Gastroesophageal sphincter (tissue), 4 donors: ENCODE results near the gene IZUMO1. TPM values are rescaled to one million over a fixed set of nuclear protein-coding genes. Genes with fewer than 3 reads are reported as not detected.
"Not testable (repeated sequence)": the region's sequence is repeated elsewhere in the genome, so short reads cannot be mapped to it uniquely, and the experiment has no call there.

ENCODE experiments used
- ATAC-seq: fragments of 150-250 bp; one replicate; pipeline ENCODE4 v1.9.1; 2016; ENCODE audit warnings: mild to moderate bottlenecking, moderate library complexity
- H3K27ac ChIP-seq, 4 donors: fragments of 200-600 bp; sonication (generic) in 3 of 4; 1 replicate in 3 of 4; 2 replicates in 1 of 4; pipeline ENCODE4 v1.5.1; 2016 to 2019
- H3K27me3 ChIP-seq: fragments of 200-600 bp; sonication (generic); one replicate; pipeline ENCODE4 v1.5.1; 2019
- H3K36me3 ChIP-seq, 2 donors: fragments of 200-600 bp; sonication (generic); one replicate each; pipeline ENCODE4 v1.5.1; 2019; ENCODE audit warnings: control low read depth in 1 of 2
- H3K4me1 ChIP-seq, 3 donors: fragments of 200-600 bp; sonication (generic); 1 replicate in 2 of 3; 2 replicates in 1 of 3; pipeline ENCODE4 v1.5.1; 2016 to 2019; ENCODE audit warnings: control low read depth in 2 of 3
- H3K4me3 ChIP-seq, 2 donors: fragments of 200-600 bp; sonication (generic); one replicate each; pipeline ENCODE4 v1.5.1; 2019; ENCODE audit warnings: mild to moderate bottlenecking in 1 of 2, moderate library complexity in 1 of 2
- H3K9me3 ChIP-seq, 3 donors: fragments of 200-600 bp; sonication (generic); one replicate each; pipeline ENCODE4 v1.5.1; 2017 to 2019; ENCODE audit warnings: control low read depth in 2 of 3
- EP300 ChIP-seq: sonication (generic); formaldehyde crosslinking; IDR thresholded peaks from one replicate; pipeline ENCODE4 v1.6.1; 2017; ENCODE audit warnings: antibody characterized with exemption, mild to moderate bottlenecking
- POLR2A ChIP-seq, 2 donors: fragments of 450-650 bp; IDR thresholded peaks; one replicate each; pipeline ENCODE4 v1.6.1; 2017; ENCODE audit warnings: antibody characterized with exemption in 2 of 2, mild to moderate bottlenecking in 2 of 2, moderate library complexity in 1 of 2
- POLR2AphosphoS5 ChIP-seq: sonication (generic); formaldehyde crosslinking; IDR thresholded peaks from one replicate; pipeline ENCODE4 v1.6.1; 2017; ENCODE audit warnings: antibody characterized with exemption
- WGBS, 2 donors: methylation state at CpG; one replicate each; pipeline ENCODE4 v1.1.5; 2018; ENCODE audit warnings: low coverage in 1 of 2; 5-methylcytosine and 5-hydroxymethylcytosine counted together
- total RNA-seq, 4 donors: library from RNA; depleted of rRNA; stranded (reverse); fragments of >200 nt; gene quantifications; one replicate each; pipeline ENCODE4 v1.1.0, GENCODE V29; 2016
- TF ChIP-seq, protein P1 (sequence below), 4 experiments: fragments of 200-600 bp in 2 of 4; fragments of 450-650 bp in 2 of 4; sonication (generic) in 1 of 4; IDR thresholded peaks; one replicate each; pipeline ENCODE4 v1.5.1; 2017 to 2019; ENCODE audit warnings: antibody characterized with exemption in 4 of 4, mild to moderate bottlenecking in 2 of 4, moderate library complexity in 2 of 4

IZUMO1 gene
- total RNA-seq, 4 donors from 2014 or later: 0.27 TPM; not detected in 3

GRCh38 chr19:48772503-48772953, 25.8 kb upstream of the IZUMO1 start:
- H3K36me3 ChIP-seq: no peaks in the 10 kb centered on the region
- H3K27ac ChIP-seq: no peak overlapping the region
- H3K4me3 ChIP-seq: no peak overlapping the region
- ATAC-seq: no peak
- H3K9me3 ChIP-seq: no peaks in the 10 kb centered on the region
- TF ChIP-seq POLR2A (IDR thresholded peaks at IDR 0.05) (no peak), EP300 (no peak), POLR2AphosphoS5 (no peak)
- TF ChIP-seq, protein P1, sequence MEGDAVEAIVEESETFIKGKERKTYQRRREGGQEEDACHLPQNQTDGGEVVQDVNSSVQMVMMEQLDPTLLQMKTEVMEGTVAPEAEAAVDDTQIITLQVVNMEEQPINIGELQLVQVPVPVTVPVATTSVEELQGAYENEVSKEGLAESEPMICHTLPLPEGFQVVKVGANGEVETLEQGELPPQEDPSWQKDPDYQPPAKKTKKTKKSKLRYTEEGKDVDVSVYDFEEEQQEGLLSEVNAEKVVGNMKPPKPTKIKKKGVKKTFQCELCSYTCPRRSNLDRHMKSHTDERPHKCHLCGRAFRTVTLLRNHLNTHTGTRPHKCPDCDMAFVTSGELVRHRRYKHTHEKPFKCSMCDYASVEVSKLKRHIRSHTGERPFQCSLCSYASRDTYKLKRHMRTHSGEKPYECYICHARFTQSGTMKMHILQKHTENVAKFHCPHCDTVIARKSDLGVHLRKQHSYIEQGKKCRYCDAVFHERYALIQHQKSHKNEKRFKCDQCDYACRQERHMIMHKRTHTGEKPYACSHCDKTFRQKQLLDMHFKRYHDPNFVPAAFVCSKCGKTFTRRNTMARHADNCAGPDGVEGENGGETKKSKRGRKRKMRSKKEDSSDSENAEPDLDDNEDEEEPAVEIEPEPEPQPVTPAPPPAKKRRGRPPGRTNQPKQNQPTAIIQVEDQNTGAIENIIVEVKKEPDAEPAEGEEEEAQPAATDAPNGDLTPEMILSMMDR (IDR thresholded peaks at IDR 0.05): no peak
- H3K27me3 ChIP-seq: peaks cover 18% of the 10 kb centered on the region
- 73 to 87% methylated on average over 4 to 13 of the region's 13 CpGs for WGBS, 2 donors
- H3K4me1 ChIP-seq: no peaks in the 10 kb centered on the region

DNA sequence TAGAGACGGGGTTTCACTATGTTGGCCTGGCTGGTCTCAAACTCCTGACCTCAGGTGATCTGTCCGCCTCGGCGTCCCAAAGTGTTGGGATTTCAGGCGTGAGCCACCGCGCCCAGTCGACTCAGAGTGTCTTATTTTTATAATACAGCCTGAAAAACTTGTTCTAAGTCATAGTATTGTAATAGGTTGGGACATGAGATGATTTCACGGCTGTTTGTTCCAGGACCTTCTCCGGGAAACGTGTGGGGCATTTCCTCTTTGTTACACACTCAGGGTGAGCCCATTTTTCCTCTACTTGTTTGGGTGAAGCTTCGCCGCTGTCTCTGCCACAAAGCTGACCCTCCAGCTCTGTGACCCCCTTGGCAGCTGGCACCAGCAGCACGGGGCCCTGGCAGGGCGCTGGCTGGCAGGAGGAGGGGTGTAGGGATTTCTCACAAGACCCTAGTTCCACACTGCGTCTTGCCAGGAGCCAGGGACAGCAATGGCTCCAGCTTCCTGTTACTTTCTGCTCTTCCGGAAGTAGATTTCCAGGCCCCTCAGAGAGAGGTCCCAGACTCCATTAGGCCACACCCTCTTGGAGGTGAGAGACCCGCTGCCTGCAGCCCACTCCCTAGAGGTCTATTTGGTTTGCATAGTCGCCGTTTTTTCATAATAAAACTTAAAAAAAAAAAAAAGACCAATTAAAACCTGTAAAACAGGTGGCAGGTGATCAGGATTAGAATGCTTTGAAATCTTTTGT, 24.2 kb upstream of the IZUMO1 start:
- Histone ChIP-seq H3K36me3 (no peaks in the 10 kb centered on the region), H3K27me3 (peaks cover 18% of the 10 kb centered on the region), H3K4me3 (no peak overlapping the region), H3K4me1 (no peaks in the 10 kb centered on the region), H3K27ac (no peak overlapping the region), H3K9me3 (no peaks in the 10 kb centered on the region)
- TF ChIP-seq, protein P1 (IDR thresholded peaks at IDR 0.05): no peak
- TF ChIP-seq POLR2A (IDR thresholded peaks at IDR 0.05) (no peak), POLR2AphosphoS5 (no peak), EP300 (no peak)
- no peak for ATAC-seq
- WGBS, 2 donors: 44 to 79% methylated on average over 4 to 13 of the region's 20 CpGs

- Histone ChIP-seq H3K4me3 (no peak overlapping the region), H3K36me3 (no peaks in the 10 kb centered on the region), H3K27ac (no peak overlapping the region), H3K4me1 (no peaks in the 10 kb centered on the region), H3K27me3 (peaks cover 21% of the 10 kb centered on the region), H3K9me3 (no peaks in the 10 kb centered on the region)
- TF ChIP-seq EP300 (no peak), POLR2A (IDR thresholded peaks at IDR 0.05) (no peak), POLR2AphosphoS5 (no peak)
- TF ChIP-seq, protein P1 (IDR thresholded peaks at IDR 0.05): no peak
- 67 to 74% methylated on average over 3 to 6 of the region's 7 CpGs for WGBS, 2 donors
- ATAC-seq: no peak
These were observed 23.6 kb upstream of the IZUMO1 start for GRCh38 chr19:48770266-48770665.

DNA sequence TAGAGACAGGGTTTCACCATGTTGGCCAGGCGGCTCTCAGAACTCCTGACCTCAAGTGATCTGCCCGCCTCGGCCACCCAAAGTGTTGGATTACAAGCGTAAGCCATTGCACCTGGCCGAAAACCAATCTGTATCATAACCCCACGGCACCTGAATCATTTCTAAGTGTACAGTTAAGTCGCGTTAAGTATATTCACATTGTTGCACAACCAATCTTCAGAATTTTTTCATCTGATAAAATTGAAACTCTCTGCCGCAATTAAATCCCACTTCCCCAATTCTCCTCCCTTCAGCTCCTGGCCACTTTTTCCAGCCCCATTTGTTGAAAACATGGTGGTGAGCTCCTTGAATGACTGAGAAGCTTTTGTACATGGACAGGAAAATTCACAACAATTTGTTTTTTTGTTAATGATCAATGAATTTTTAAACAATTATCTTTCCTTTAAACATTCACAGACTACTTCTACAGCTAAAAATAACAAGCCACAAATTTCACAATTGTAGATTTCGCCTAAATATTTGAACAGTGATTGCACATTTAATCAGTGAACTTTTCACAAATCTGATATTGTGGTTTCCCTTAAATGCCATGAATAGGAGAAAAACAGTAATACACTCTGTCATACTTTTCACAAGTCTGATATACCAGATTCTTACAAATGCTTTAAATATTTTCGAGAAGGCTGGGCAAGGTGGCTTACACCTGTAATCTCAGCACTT, 22.4 kb upstream of the IZUMO1 start:
- ATAC-seq: no peak
- WGBS, 2 donors: 71 to 76% methylated on average over 9 to 11 of the region's 11 CpGs
- Histone ChIP-seq H3K9me3 (no peaks in the 10 kb centered on the region), H3K4me3 (no peak overlapping the region), H3K27me3 (peaks cover 25% of the 10 kb centered on the region), H3K27ac (no peak overlapping the region), H3K4me1 (no peaks in the 10 kb centered on the region), H3K36me3 (no peaks in the 10 kb centered on the region)
- TF ChIP-seq, protein P1 (IDR thresholded peaks at IDR 0.05): no peak
- TF ChIP-seq POLR2AphosphoS5 (no peak), POLR2A (IDR thresholded peaks at IDR 0.05) (no peak), EP300 (no peak)

DNA sequence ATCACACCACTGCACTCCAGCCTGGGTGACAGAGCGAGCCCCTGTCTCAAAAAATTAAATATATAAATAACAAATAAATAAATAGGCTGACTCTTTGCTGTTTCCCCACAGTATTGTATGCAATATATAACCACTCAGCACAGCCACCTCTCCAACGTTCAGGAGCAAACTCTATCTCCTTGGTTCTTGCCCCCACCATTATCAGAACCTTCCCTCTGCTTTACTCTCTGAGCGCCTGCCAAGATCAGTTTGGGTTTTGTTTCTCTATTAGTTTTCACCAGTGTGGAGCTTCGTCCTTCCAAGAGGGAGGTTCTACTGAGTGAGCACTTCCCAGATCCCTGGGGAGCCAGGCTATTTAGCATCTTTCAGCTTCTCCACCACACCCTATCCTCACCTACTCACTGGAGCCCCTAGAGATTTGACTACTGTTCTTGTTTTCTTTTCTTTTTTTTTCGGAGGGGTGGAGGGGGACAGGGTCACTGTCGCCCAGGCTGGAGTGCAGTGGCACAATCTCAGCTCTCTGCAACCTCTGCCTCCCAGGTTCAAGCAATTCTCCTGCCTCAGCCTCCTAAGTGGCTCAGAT, 21.6 kb upstream of the IZUMO1 start:
- not testable (repeated sequence) for H3K27ac ChIP-seq, ATAC-seq, H3K9me3 ChIP-seq, H3K4me3 ChIP-seq, H3K36me3 ChIP-seq, H3K4me1 ChIP-seq
- WGBS, 2 donors: 22 to 32% methylated on average over 6 of the region's 6 CpGs
- H3K27me3 ChIP-seq: peaks cover 25% of the 10 kb centered on the region

GRCh38 chr19:48765816-48766215, 19.1 kb upstream of the IZUMO1 start:
- not testable (repeated sequence) for ATAC-seq, H3K36me3 ChIP-seq, H3K9me3 ChIP-seq, H3K4me1 ChIP-seq, H3K27ac ChIP-seq, H3K4me3 ChIP-seq
- 13 to 29% methylated on average over 1 to 5 of the region's 5 CpGs for WGBS, 2 donors
- H3K27me3 ChIP-seq: peaks cover 25% of the 10 kb centered on the region
